ENCODE measurements around the gene COG1.

- TF ChIP-seq CTCF (IDR thresholded peaks at IDR 0.05) (peak in 5 of 7 experiments; percentile 73 to 85 (median 81)), EP300 (IDR thresholded peaks at IDR 0.05) (no peak), POLR2A (IDR thresholded peaks at IDR 0.05) (no peak)
Measured at GRCh38 chr17:73191443-73192205, 1.2 kb upstream of the COG1 start.
